ENCODE data around the gene HMGA1. TPM values are rescaled to one million over a fixed set of nuclear protein-coding genes. Genes with fewer than 3 reads are reported as not detected.

HMGA1 gene
- polyA plus RNA-seq, 1 of the 3 experiments (the other 2 are of a cell fraction), result 433 TPM

- TF ChIP-seq PBX3 (IDR thresholded peaks at IDR 0.05), result peak; percentile 46; the same call in 1 of the 2 replicates
- TF ChIP-seq, protein P1, sequence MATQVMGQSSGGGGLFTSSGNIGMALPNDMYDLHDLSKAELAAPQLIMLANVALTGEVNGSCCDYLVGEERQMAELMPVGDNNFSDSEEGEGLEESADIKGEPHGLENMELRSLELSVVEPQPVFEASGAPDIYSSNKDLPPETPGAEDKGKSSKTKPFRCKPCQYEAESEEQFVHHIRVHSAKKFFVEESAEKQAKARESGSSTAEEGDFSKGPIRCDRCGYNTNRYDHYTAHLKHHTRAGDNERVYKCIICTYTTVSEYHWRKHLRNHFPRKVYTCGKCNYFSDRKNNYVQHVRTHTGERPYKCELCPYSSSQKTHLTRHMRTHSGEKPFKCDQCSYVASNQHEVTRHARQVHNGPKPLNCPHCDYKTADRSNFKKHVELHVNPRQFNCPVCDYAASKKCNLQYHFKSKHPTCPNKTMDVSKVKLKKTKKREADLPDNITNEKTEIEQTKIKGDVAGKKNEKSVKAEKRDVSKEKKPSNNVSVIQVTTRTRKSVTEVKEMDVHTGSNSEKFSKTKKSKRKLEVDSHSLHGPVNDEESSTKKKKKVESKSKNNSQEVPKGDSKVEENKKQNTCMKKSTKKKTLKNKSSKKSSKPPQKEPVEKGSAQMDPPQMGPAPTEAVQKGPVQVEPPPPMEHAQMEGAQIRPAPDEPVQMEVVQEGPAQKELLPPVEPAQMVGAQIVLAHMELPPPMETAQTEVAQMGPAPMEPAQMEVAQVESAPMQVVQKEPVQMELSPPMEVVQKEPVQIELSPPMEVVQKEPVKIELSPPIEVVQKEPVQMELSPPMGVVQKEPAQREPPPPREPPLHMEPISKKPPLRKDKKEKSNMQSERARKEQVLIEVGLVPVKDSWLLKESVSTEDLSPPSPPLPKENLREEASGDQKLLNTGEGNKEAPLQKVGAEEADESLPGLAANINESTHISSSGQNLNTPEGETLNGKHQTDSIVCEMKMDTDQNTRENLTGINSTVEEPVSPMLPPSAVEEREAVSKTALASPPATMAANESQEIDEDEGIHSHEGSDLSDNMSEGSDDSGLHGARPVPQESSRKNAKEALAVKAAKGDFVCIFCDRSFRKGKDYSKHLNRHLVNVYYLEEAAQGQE (IDR thresholded peaks at IDR 0.05; ENCODE audit: low read depth, low read length), result no peak
- TF ChIP-seq ELF1 (IDR thresholded peaks at IDR 0.05), result peak; percentile 34; the same call in 1 of the 2 replicates
- peak; percentile 77 for TF ChIP-seq CTCF (IDR thresholded peaks at IDR 0.05)
- TF ChIP-seq FOSL2 (IDR thresholded peaks at IDR 0.05; ENCODE audit: borderline replicate concordance, low read depth), result no peak
- TF ChIP-seq FOXJ3 (CRISPR knock-in tag; IDR thresholded peaks at IDR 0.05), result no peak; the same call in 1 of the 2 replicates
- no peak for TF ChIP-seq JUND (IDR thresholded peaks at IDR 0.05)
- TF ChIP-seq, protein P2, sequence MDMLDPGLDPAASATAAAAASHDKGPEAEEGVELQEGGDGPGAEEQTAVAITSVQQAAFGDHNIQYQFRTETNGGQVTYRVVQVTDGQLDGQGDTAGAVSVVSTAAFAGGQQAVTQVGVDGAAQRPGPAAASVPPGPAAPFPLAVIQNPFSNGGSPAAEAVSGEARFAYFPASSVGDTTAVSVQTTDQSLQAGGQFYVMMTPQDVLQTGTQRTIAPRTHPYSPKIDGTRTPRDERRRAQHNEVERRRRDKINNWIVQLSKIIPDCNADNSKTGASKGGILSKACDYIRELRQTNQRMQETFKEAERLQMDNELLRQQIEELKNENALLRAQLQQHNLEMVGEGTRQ (IDR thresholded peaks at IDR 0.05; ENCODE audit: borderline replicate concordance, low read depth, low read length), result no peak
- no peak for TF ChIP-seq EZH2phosphoT487 (IDR thresholded peaks at IDR 0.05; ENCODE audit: borderline replicate concordance, low read depth)
- no peak for TF ChIP-seq TEAD4 (IDR thresholded peaks at IDR 0.05; ENCODE audit: borderline replicate concordance, insufficient read depth)
- no peak for TF ChIP-seq IRF3 (IDR thresholded peaks at IDR 0.05; ENCODE audit: low read depth, low read length)
- no peak for TF ChIP-seq YY1 (IDR thresholded peaks at IDR 0.05; ENCODE audit: low read depth)
- peak; percentile 76 for TF ChIP-seq USF1 (IDR thresholded peaks at IDR 0.05; ENCODE audit: borderline replicate concordance, low read depth)
- TF ChIP-seq NRF1 (IDR thresholded peaks at IDR 0.05; ENCODE audit: low read depth, low read length), result peak; percentile 32
- no peak for TF ChIP-seq RXRA (IDR thresholded peaks at IDR 0.05; ENCODE audit: borderline replicate concordance, low read depth)
- no peak for TF ChIP-seq TCF12 (IDR thresholded peaks at IDR 0.05)
- no peak for TF ChIP-seq NFIC (IDR thresholded peaks at IDR 0.05; ENCODE audit: borderline replicate concordance)
- TF ChIP-seq RFX5 (IDR thresholded peaks at IDR 0.05; ENCODE audit: low read length), result peak; percentile 54; the same call in 1 of the 2 replicates
- TF ChIP-seq POLR2AphosphoS5 (IDR thresholded peaks at IDR 0.05; ENCODE audit: low read depth, low read length), result peak; percentile 18; the same call in 1 of the 2 replicates
- TF ChIP-seq RAD21 (IDR thresholded peaks at IDR 0.05; ENCODE audit: low read length), result peak; percentile 79
- peak; percentile 59 for TF ChIP-seq GABPA (IDR thresholded peaks at IDR 0.05; ENCODE audit: low read depth)
Observed at GRCh38 chr6:34248727-34249468, 12.2 kb downstream of the HMGA1 start, which contains the start of gene SMIM29 (continued).
